Upper lobe of left lung (tissue), 4 donors: Measurements from ENCODE around the gene ATP11C.

Experiments used
- EP300 ChIP-seq, 4 donors: sonication (generic); formaldehyde crosslinking; IDR thresholded peaks; one replicate each; pipeline ENCODE4 v1.5.1; 2017; ENCODE audit warnings: antibody characterized with exemption in 4 of 4, control low read depth in 2 of 4
- POLR2A ChIP-seq, 4 donors: fragments of 450-650 bp; IDR thresholded peaks; one replicate each; pipeline ENCODE4 v1.5.1; 2016 to 2017; ENCODE audit warnings: antibody characterized with exemption in 4 of 4, mild to moderate bottlenecking in 2 of 4
- POLR2AphosphoS5 ChIP-seq, 2 donors: sonication (generic); formaldehyde crosslinking; IDR thresholded peaks; one replicate each; pipeline ENCODE4 v1.5.1; 2017; ENCODE audit warnings: antibody characterized with exemption in 2 of 2
- TF ChIP-seq, protein P1 (sequence below), 6 experiments: fragments of 450-650 bp in 4 of 6; fragments of 200-600 bp in 2 of 6; sonication (generic) in 2 of 6; IDR thresholded peaks; one replicate each; pipeline ENCODE4 v1.5.1; 2016 to 2019; ENCODE audit warnings: antibody characterized with exemption in 6 of 6

DNA sequence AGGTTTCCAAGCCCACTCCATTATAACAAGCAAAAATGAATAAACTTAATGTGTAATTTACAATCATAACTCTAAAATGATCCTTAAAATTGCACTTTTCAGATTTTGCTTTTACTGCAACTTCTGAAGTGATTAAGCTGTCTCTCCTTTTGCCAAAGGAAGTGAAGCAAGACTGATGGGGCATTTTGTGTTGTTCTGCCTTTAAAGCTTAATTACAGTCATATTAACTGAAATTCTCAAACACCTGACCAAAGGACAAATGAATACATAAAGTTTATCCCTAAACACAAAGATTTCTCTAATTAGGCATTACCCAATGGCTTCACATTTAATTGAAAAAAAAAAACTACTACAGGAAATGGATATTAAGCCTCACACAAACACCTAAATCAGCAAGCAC, 101.8 kb downstream of the ATP11C start:
- TF ChIP-seq, protein P1, sequence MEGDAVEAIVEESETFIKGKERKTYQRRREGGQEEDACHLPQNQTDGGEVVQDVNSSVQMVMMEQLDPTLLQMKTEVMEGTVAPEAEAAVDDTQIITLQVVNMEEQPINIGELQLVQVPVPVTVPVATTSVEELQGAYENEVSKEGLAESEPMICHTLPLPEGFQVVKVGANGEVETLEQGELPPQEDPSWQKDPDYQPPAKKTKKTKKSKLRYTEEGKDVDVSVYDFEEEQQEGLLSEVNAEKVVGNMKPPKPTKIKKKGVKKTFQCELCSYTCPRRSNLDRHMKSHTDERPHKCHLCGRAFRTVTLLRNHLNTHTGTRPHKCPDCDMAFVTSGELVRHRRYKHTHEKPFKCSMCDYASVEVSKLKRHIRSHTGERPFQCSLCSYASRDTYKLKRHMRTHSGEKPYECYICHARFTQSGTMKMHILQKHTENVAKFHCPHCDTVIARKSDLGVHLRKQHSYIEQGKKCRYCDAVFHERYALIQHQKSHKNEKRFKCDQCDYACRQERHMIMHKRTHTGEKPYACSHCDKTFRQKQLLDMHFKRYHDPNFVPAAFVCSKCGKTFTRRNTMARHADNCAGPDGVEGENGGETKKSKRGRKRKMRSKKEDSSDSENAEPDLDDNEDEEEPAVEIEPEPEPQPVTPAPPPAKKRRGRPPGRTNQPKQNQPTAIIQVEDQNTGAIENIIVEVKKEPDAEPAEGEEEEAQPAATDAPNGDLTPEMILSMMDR (IDR thresholded peaks at IDR 0.05), result no peak
- TF ChIP-seq POLR2A (IDR thresholded peaks at IDR 0.05) (no peak), POLR2AphosphoS5 (IDR thresholded peaks at IDR 0.05) (no peak), EP300 (IDR thresholded peaks at IDR 0.05) (no peak)
